ENCODE data around the gene PAK3.

Gene PAK3

DNA sequence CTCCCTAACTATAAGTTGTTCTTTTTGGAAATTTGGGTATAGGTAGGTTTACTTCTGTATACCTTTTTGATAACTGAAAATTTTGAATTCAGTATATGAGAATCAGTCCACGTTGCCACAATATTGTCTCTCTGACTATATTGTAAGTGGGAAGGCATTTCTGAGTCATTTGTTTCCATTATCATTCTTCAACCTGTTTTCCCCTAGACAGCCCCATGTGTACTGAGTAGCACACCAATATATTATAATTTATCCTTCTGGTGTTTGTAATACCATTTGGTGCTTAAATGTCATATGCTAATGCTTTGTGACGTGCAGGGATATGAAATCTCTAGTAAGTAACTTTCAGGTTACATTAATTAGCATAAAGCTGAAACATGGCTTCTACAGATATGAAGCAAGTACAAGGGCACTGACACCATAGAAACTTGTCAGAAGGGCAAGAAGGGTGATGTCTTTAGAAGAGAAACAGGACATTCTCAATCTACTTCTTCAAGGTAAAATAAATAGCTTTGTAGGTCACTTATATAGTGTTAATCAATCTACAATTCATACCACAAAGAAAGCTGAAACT, 27.7 kb downstream of the PAK3 start:
- no peak for TF ChIP-seq POLR2AphosphoS5 (IDR thresholded peaks at IDR 0.05; ENCODE audit: low read depth, low read length)
- no peak for TF ChIP-seq TAF1 (IDR thresholded peaks at IDR 0.05; ENCODE audit: borderline replicate concordance, insufficient read depth, low read length)
- TF ChIP-seq, protein P1, sequence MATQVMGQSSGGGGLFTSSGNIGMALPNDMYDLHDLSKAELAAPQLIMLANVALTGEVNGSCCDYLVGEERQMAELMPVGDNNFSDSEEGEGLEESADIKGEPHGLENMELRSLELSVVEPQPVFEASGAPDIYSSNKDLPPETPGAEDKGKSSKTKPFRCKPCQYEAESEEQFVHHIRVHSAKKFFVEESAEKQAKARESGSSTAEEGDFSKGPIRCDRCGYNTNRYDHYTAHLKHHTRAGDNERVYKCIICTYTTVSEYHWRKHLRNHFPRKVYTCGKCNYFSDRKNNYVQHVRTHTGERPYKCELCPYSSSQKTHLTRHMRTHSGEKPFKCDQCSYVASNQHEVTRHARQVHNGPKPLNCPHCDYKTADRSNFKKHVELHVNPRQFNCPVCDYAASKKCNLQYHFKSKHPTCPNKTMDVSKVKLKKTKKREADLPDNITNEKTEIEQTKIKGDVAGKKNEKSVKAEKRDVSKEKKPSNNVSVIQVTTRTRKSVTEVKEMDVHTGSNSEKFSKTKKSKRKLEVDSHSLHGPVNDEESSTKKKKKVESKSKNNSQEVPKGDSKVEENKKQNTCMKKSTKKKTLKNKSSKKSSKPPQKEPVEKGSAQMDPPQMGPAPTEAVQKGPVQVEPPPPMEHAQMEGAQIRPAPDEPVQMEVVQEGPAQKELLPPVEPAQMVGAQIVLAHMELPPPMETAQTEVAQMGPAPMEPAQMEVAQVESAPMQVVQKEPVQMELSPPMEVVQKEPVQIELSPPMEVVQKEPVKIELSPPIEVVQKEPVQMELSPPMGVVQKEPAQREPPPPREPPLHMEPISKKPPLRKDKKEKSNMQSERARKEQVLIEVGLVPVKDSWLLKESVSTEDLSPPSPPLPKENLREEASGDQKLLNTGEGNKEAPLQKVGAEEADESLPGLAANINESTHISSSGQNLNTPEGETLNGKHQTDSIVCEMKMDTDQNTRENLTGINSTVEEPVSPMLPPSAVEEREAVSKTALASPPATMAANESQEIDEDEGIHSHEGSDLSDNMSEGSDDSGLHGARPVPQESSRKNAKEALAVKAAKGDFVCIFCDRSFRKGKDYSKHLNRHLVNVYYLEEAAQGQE (IDR thresholded peaks at IDR 0.05; ENCODE audit: insufficient read depth in 1 of 2, low read depth in 2 of 2, low read length in 2 of 2) = no peak
- no peak for TF ChIP-seq SIN3A (IDR thresholded peaks at IDR 0.05; ENCODE audit: borderline replicate concordance, insufficient read depth, low read length)
- TF ChIP-seq FOXP2 (optimal IDR thresholded peaks at IDR 0.05; ENCODE audit: borderline replicate concordance, extremely low read depth, extremely low read length, insufficient read depth) = no peak

DNA sequence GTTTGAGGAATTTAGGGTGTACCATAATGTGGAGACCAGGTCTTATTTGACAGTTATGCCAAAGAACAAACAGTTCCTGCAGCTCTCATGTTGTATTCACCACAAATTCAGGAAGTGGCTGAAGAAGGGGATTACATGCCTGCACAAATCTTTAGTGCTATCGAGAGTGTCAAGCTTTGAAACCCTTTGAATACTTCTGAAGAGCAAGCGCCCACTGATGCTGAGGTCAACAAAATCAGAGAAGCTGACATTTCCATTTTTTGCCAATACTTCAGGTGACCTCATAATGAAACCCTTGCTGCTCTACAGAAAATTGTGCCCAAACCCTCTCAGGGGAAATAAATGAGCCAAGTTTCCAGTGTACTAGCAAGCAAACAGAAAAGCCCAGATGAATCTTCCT, 28.4 kb downstream of the PAK3 start:
- TF ChIP-seq POLR2AphosphoS5 (IDR thresholded peaks at IDR 0.05; ENCODE audit: low read depth, low read length) = no peak

DNA sequence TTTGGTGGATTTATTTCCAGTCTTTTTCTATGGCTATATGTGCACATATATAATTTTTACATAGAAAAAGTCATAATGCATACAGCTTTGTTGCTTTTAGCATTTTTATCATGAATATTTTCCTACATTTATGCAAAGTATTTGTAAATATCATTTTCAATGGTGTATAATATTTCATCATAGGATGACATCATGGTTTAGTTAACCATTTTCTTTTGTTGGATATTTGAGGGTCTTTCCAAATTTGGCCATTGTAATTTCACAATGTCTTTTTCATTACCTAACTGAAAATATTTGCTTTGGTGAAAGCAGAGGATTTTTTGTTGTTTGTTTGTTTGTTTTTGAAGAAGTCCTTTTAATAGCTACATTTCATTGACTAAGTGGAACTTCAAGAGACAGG, 31.0 kb downstream of the PAK3 start:
- no peak for TF ChIP-seq FOXP2 (optimal IDR thresholded peaks at IDR 0.05; ENCODE audit: borderline replicate concordance, extremely low read depth, extremely low read length, insufficient read depth)
- TF ChIP-seq TAF1 (IDR thresholded peaks at IDR 0.05; ENCODE audit: borderline replicate concordance, insufficient read depth, low read length) = no peak
- TF ChIP-seq SIN3A (IDR thresholded peaks at IDR 0.05; ENCODE audit: borderline replicate concordance, insufficient read depth, low read length) = no peak
- TF ChIP-seq, protein P1 (IDR thresholded peaks at IDR 0.05; ENCODE audit: insufficient read depth in 1 of 2, low read depth in 2 of 2, low read length in 2 of 2) = no peak
- TF ChIP-seq POLR2AphosphoS5 (IDR thresholded peaks at IDR 0.05; ENCODE audit: low read depth, low read length) = no peak

DNA sequence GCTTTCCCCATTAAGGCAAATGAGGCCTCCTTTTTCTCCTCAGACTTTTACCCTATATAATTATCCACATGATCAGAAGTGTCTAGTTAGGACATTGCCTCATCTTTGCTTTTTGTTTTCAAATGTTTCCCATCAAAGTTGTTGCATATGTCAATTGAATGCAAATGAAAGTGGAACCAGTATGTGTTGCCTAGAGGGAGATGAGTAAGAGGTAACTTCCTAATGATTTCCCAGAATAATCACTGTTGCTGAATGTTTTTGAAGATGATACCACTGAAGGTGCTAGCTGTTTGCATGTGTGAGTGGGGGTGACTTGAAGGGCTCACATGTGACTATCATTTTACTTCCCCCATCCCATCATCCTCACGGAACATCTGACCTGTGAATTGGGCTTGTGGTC, 33.9 kb downstream of the PAK3 start:
- no peak for TF ChIP-seq SIN3A (IDR thresholded peaks at IDR 0.05; ENCODE audit: borderline replicate concordance, insufficient read depth, low read length)
- no peak for TF ChIP-seq FOXP2 (optimal IDR thresholded peaks at IDR 0.05; ENCODE audit: borderline replicate concordance, extremely low read depth, extremely low read length, insufficient read depth)
- no peak for TF ChIP-seq TAF1 (IDR thresholded peaks at IDR 0.05; ENCODE audit: borderline replicate concordance, insufficient read depth, low read length)
- TF ChIP-seq, protein P1 (IDR thresholded peaks at IDR 0.05; ENCODE audit: insufficient read depth in 1 of 2, low read depth in 2 of 2, low read length in 2 of 2) = no peak

DNA sequence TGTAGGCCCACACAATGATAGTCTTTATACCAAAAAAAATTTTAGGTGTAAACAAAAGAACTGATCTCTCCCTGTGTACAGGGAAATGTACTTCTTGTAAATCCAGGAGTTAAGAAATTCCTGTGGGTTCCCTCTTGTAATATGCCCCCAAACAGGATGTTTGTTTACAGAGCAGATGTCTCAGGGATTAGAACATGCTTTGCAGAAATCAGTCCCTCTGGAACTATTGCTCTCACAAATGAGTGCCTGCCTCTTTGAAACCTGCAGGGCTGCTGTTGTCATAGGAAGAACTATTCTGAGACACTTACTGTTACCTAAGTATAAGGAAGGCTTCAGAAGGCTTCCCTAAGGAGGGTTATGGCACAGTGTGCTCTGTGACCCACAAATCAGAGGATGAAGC, 35.6 kb downstream of the PAK3 start:
- TF ChIP-seq TAF1 (IDR thresholded peaks at IDR 0.05; ENCODE audit: borderline replicate concordance, insufficient read depth, low read length) (no peak), FOXP2 (optimal IDR thresholded peaks at IDR 0.05; ENCODE audit: borderline replicate concordance, extremely low read depth, extremely low read length, insufficient read depth) (no peak), POLR2AphosphoS5 (IDR thresholded peaks at IDR 0.05; ENCODE audit: low read depth, low read length) (no peak), SIN3A (IDR thresholded peaks at IDR 0.05; ENCODE audit: borderline replicate concordance, insufficient read depth, low read length) (no peak)
- TF ChIP-seq, protein P1 (IDR thresholded peaks at IDR 0.05; ENCODE audit: insufficient read depth in 1 of 2, low read depth in 2 of 2, low read length in 2 of 2) = no peak
